ES-I3 (cell line): ENCODE measurements around the gene FAU.
A peak's percentile ranks its signal among the peaks of the same experiment; 100 is the strongest.

Experiments used
- H3K36me3 ChIP-seq: 2 replicates; pipeline ENCODE4 v1.6.1; 2013; ENCODE audit warnings: mild to moderate bottlenecking, low read length, control low read depth, moderate library complexity; ENCODE audit not compliant: insufficient read depth
- H3K4me1 ChIP-seq: 2 replicates; pipeline ENCODE4 v1.6.1; 2013; ENCODE audit warnings: mild to moderate bottlenecking, control low read depth, low read length; ENCODE audit not compliant: insufficient read depth
- H3K9ac ChIP-seq: 2 replicates; pipeline ENCODE4 v1.6.1; 2013; ENCODE audit warnings: low read depth, mild to moderate bottlenecking, low read length, moderate library complexity
- H3K9me3 ChIP-seq: 2 replicates; pipeline ENCODE4 v1.6.1; 2013; ENCODE audit warnings: mild to moderate bottlenecking, low read length, moderate library complexity; ENCODE audit not compliant: control insufficient read depth, insufficient read depth

Gene FAU

GRCh38 chr11:65131895-65132237 is 9.9 kb upstream of the FAU start:
- Histone ChIP-seq H3K9me3 (no peaks in the 10 kb centered on the region), H3K36me3 (peaks cover 10% of the 10 kb centered on the region), H3K4me1 (no peaks in the 10 kb centered on the region), H3K9ac (no peak overlapping the region)

GRCh38 chr11:65131417-65131776 is 9.5 kb upstream of the FAU start:
- Histone ChIP-seq H3K9ac (no peak overlapping the region), H3K36me3 (peaks cover 12% of the 10 kb centered on the region), H3K4me1 (no peaks in the 10 kb centered on the region)

GRCh38 chr11:65130631-65131416 is 8.9 kb upstream of the FAU start:
- no peaks in the 10 kb centered on the region for H3K4me1 ChIP-seq
- H3K36me3 ChIP-seq, result peaks cover 15% of the 10 kb centered on the region
- H3K9ac ChIP-seq, result no peak overlapping the region
- H3K9me3 ChIP-seq, result no peaks in the 10 kb centered on the region

More at GRCh38 chr11:65131417-65131776, 9.5 kb upstream of the FAU start:
- H3K9me3 ChIP-seq, result no peaks in the 10 kb centered on the region

GRCh38 chr11:65129649-65130441 is 7.9 kb upstream of the FAU start:
- Histone ChIP-seq H3K9me3 (no peaks in the 10 kb centered on the region), H3K4me1 (no peaks in the 10 kb centered on the region), H3K9ac (no peak overlapping the region), H3K36me3 (peaks cover 18% of the 10 kb centered on the region)

- Histone ChIP-seq H3K9ac (no peak overlapping the region), H3K4me1 (no peaks in the 10 kb centered on the region), H3K9me3 (no peaks in the 10 kb centered on the region), H3K36me3 (peaks cover 21% of the 10 kb centered on the region)
Observed at GRCh38 chr11:65128182-65129145, 6.5 kb upstream of the FAU start.

- no peak overlapping the region for H3K9ac ChIP-seq
- H3K4me1 ChIP-seq, result no peaks in the 10 kb centered on the region
- H3K36me3 ChIP-seq, result peaks cover 21% of the 10 kb centered on the region
- H3K9me3 ChIP-seq, result no peaks in the 10 kb centered on the region
Observed at GRCh38 chr11:65127473-65128181, 5.7 kb upstream of the FAU start.

- Histone ChIP-seq H3K4me1 (no peaks in the 10 kb centered on the region), H3K9ac (no peak overlapping the region), H3K9me3 (no peaks in the 10 kb centered on the region), H3K36me3 (peaks cover 21% of the 10 kb centered on the region)
Observed at GRCh38 chr11:65126624-65127274, 4.8 kb upstream of the FAU start.

GRCh38 chr11:65125197-65126056 is 3.5 kb upstream of the FAU start:
- Histone ChIP-seq H3K36me3 (peaks cover 22% of the 10 kb centered on the region), H3K4me1 (no peaks in the 10 kb centered on the region), H3K9me3 (no peaks in the 10 kb centered on the region), H3K9ac (no peak overlapping the region)

GRCh38 chr11:65124480-65125196 is 2.7 kb upstream of the FAU start:
- H3K9me3 ChIP-seq, result no peaks in the 10 kb centered on the region
- peaks cover 29% of the 10 kb centered on the region for H3K36me3 ChIP-seq
- H3K4me1 ChIP-seq, result no peaks in the 10 kb centered on the region

GRCh38 chr11:65121447-65121864 is 478 bp downstream of the FAU start:
- peak overlapping the region; percentile 79 for H3K9ac ChIP-seq
- H3K9me3 ChIP-seq, result no peaks in the 10 kb centered on the region
- H3K36me3 ChIP-seq, result peaks cover 27% of the 10 kb centered on the region
- H3K4me1 ChIP-seq, result no peaks in the 10 kb centered on the region

More at GRCh38 chr11:65124480-65125196, 2.7 kb upstream of the FAU start:
- no peak overlapping the region for H3K9ac ChIP-seq

- H3K9me3 ChIP-seq, result no peaks in the 10 kb centered on the region
- H3K4me1 ChIP-seq, result no peaks in the 10 kb centered on the region
- H3K36me3 ChIP-seq, result peaks cover 24% of the 10 kb centered on the region
- H3K9ac ChIP-seq, result peak overlapping the region; percentile 79
Observed at GRCh38 chr11:65120831-65121230, 1.1 kb downstream of the FAU start.

GRCh38 chr11:65119670-65119995 is 2.3 kb downstream of the FAU start:
- Histone ChIP-seq H3K36me3 (peaks cover 19% of the 10 kb centered on the region), H3K9ac (no peak overlapping the region), H3K9me3 (no peaks in the 10 kb centered on the region), H3K4me1 (no peaks in the 10 kb centered on the region)
